NCI-H2196 (cell line): ENCODE measurements around the gene CENPH.
"Not testable (repeated sequence)": the region's sequence is repeated elsewhere in the genome, so short reads cannot be mapped to it uniquely, and the experiment has no call there.

ENCODE experiments used
- DNase-seq: peaks from one replicate; lab custom pipeline; 2025; ENCODE audit not compliant: unreplicated experiment; lab: John Stamatoyannopoulos, UW

The CENPH gene

DNA sequence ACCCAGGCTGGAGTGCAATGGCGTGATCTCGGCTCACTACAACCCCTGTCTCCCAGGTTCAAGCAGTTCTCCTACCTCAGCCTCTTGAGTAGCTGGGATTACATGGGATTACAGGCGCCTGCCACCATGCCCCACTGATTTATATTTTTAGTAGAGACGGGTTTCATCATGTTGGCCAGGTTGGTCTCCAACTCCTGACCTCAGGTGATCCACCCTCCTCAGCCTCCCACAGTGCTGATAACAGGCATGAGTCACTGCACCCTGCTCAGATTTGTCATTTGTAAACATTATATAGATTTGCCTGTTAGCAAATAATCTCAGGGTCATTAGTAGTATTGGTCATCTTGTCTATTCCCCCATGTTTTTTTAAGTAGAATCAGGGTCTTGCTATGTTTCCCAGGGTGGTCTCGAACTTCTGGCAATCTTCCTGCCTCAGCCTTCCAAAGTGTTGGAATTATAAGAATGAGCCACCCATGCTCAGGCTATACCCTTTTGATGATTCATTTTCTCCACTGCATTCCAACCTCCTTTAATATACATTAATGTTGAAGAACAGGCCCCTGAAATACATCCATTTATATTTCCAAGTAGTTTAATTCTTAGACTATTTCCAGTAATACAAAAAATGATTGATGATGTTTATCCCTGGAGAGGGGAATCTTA is 17.3 kb downstream of the CENPH start:
- DNase-seq = no peak

DNA sequence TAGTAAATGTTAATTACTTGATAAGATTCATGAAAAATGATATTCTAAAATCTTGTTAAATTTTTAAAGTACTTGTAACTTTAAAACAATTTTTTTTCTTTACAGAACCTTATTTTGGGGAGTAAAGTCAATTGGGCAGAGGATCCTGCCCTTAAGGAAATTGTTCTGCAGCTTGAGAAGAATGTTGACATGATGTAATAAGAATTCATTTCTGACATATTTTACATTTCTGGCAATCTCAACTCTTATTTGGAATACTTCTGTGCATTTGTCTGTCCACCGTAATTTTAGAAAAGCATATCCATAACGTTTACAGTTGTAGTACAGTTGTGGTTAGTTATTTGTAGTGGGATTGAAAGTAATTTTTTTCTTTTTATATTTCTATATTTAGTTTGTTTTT is 20.2 kb downstream of the CENPH start:
- DNase-seq = no peak

DNA sequence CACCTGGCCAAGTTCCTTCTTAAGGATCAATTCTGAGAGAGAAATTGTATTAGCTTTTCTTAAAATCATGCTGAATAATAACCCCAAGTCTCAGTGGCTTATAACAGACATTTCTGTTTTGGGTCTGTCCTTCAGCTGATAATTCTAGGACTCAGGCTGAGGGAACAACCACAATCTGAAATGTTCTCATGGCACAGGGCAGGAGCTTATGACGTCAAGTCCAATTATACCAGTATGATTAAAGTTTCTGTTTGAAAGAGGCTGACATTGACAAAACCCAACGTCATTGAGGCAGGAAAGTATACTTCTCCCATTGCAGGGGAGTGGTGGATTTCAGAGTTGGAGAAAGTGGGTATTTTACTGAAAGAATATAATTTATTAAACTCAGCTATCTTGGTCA is 21.8 kb downstream of the CENPH start:
- DNase-seq = no peak

- no peak for DNase-seq
These were observed 22.6 kb downstream of the CENPH start for GRCh38 chr5:69212022-69212421.

DNA sequence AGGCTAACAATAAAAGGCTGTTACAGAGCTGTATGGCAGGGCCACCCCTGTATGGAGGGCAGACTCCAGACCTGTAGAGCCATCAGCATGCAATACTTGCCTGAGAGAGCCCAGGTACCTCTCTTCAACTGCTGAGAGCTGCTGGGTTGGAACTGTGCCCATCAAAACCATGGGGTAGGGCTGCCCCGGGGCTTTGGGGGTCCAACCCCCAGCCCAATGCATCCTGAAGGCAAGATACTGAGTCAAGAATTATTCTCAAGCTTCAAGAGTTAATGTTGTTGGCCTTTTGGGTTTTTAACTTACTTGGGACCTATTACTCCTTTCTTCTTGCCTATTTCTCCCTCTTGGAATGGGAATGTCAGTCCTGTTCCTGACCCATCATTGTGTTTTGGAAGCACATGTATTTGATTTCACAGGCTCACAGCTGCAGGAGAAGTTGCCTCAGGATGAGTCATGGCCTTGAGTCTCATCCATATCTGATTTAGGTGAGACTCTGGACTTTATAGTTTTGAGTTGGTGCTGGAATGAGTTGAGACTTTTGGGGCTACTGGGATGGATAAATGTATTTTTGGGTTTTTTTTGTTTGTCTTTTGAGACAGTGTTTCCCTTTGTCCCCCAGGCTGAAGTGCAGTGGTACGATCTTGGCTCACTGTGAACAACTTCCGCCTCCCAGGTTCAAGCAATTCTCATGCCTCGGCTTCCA is 24.3 kb downstream of the CENPH start:
- DNase-seq = no peak

DNA sequence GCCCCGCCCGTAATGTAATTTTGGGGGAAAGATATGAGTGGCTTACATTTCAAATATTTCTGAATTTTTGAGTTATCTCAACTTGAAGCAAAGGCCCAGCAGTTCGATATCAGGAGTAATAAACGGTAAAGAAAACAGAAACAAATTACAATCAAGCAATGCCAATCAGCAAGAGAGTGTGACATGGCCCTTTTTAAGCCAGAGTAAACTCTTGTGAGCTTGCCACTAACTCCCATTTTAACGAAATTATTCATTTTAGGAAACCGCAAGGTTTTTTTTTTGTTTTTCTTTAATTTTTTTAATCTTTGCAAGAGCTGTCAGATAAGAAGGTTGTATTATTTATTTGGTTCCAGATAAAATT is 27.7 kb downstream of the CENPH start:
- no peak for DNase-seq

- peak; percentile 77 for DNase-seq
These were observed 28.5 kb downstream of the CENPH start for GRCh38 chr5:69217548-69218526.

- no peak for DNase-seq
These were observed 30.6 kb downstream of the CENPH start for GRCh38 chr5:69219939-69220338.

DNA sequence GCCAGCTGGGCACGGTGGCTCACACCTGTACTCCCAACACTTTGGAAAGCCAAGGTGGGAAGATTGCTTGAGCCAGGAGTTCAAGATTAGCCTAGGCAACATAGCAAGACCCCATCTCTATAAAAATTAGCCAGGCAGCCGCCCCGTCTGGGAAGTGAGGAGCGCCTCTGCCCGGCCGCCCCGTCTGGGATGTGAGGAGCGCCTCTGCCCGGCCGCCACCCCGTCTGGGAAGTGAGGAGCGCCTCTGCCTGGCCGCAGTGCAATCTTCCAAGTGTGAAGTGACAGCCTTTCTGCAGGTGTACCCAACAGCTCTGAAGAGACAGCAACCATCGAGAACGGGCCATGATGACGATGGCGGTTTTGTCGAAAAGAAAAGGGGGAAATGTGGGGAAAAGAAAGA is 31.0 kb downstream of the CENPH start:
- not testable (repeated sequence) for DNase-seq

DNA sequence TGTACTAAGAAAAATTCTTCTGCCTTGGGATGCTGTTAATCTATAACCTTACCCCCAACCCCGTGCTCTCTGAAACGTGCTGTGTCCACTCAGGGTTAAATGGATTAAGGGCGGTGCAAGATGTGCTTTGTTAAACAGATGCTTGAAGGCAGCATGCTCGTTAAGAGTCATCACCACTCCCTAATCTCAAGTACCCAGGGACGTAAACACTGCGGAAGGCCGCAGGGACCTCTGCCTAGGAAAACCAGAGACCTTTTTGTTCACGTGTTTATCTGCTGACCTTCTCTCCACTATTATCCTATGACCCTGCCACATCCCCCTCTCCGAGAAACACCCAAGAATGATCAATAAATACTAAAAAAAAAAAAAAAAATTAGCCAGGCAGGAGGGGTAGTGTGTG is 31.4 kb downstream of the CENPH start:
- not testable (repeated sequence) for DNase-seq

- no peak for DNase-seq
These were observed 35.1 kb downstream of the CENPH start for GRCh38 chr5:69224520-69224919.

DNA sequence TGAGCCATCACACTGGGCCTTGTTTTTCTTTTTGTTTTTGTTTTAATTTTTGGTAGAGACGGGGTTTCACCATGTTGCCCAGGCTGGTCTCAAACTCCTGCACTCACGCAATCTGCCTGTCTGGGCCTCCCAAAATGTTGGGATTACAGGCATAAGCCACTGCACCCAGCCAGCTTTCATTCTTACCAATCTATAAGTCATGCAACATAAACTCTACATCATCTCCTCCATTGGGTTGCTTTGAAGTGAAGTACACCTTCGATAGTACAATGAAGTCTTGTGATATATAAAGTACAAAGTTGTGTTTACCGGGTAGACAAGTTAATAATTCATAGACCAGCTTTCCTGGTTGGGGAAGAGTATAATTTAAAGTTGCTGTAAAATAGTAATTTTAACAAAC is 36.5 kb downstream of the CENPH start:
- no peak for DNase-seq

GRCh38 chr5:69230181-69230580 is 40.8 kb downstream of the CENPH start:
- no peak for DNase-seq

DNA sequence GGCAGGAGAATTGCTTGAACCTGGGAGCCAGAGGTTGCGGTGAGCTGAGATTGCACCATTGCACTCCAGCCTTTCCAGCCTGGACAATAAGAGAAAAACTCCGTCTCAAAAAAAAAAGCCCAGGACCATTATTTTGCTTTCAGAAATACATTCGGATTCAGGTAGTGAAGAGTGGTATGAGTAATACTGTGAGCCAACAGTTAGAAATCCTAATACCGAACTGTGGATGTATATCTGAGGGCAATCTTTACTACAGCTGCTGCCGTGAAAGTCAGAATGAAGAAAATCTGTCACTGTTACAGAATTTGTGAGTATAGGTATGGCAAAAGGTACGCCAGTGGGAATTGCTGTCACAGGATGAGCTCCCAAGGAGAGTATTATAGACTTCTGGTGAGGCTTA is 41.9 kb downstream of the CENPH start:
- no peak for DNase-seq

DNA sequence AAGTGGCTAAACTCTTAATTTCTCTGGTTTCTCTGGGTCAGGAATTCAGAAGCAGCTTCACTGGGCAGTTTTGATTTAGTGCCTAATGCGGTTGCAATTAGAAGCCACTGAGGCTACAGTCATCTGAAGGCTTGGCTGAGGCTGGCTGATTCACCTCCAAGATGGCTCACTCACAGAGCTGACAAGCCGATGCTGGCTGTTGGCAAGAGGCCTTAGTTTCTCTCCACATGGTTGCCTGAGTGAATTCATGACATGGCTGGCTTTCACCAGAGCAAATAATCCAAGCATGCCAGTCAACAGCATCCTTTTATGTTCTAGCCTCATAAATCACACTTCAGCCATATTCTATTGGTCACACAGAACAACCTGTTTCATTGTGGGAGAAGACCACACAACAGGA is 42.5 kb downstream of the CENPH start:
- no peak for DNase-seq

DNA sequence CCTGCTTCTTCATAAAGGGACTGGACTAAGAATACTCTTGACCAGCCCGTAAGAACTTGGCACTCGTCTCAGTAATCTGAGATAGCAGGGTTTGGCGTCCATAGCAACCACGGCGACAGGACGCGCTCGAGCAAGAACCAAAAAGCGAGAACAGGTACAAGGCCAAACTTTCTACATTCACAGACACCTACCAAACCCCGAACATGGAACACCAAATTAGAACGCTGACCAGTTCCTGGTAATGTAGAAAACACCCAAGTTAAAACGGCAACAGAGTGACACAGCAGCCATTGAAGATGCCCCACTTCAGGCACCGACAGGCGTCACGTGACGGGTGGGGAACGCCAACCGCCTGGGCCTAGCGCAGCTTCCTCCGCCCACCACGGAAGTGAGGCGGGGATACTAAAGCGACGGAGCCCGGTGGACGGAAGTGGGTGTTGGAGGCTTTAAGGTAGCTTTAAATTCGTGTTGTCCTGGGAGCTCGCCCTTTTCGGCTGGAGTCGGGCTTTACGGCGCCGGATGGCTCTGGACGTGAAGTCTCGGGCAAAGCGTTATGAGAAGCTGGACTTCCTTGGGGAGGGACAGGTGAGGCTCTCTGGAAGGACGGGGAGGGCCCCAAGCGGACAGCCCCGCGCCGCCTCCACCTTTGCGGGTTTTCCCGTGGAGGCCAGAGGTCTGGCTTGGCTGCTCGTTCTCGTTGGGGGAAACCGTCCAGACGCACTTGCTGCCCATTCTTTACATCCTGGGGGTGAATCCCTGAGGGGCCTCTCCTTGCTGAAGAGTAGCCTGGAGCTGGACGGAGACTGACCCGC is 45.3 kb downstream of the CENPH start, which contains the start of gene CDK7:
TSS of gene CDK7 (plus strand) at position 430 of the 812 bp plus-strand sequence. CDS start at position 520, 90 bp downstream.
- DNase-seq = peak; percentile 85

GRCh38 chr5:69236733-69237132 is 47.4 kb downstream of the CENPH start:
- not testable (repeated sequence) for DNase-seq

DNA sequence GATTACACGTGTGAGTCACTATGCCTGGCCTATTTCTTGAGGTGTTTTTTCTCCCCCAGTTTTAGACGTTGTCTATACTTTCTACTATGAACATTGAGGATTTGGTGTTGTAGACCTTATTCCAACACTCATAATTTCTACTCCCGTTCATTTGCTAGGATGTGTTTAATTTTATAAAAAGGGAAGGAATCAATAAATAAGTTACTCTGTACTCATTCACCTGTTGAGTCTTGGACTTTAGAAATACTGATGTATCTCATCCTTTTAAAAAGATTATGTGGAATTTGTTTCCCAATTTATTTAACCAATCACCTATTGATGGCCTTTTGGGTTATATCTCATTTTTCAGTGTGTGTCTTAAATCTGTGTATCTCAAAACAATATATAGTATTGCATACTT is 48.5 kb downstream of the CENPH start:
- no peak for DNase-seq

GRCh38 chr5:69238760-69239251 is 49.4 kb downstream of the CENPH start:
- DNase-seq = no peak

DNA sequence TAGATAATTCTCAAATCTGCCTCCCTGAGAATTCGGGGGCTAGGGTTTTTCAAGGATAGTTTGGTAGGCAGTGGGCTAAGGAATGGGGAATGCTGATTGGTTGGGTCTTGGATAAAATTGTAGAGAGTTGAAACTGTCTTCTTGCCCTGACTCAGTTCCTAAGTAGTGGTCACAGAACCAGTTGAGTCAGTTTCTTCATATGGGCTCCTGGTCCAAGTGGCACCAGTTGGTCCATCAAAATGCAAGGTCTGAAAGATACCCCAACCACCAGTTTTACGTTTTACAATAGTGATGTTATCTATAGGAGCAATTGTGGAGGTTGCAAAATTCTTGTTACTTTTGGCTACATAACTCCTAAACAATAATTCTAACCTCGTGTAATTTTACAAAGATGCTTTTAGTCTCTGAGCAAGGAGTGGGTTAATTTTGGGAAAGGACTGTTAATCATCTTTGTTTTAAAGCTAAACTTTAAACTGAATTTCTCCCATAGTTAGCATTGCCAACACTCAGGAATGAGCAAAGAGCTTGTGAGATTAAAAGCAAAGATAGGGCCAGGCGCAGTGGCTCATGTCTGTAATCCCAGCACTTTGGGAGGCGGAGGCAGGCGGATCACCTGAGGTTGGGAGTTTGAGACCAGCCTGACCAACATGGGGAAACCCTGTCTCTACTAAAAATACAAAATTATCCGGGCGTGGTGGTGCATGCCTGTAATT is 53.0 kb downstream of the CENPH start:
- DNase-seq = no peak
